Adrenal gland (tissue), 5 donors: ENCODE measurements around the gene SRPRB.

Source experiments
- POLR2A ChIP-seq, 2 donors: fragments of 450-650 bp; IDR thresholded peaks; one replicate each; pipeline ENCODE4 v1.6.1; 2017; ENCODE audit warnings: antibody characterized with exemption in 2 of 2, mild to moderate bottlenecking in 2 of 2, moderate library complexity in 1 of 2
- TF ChIP-seq, protein P1 (sequence below), 6 experiments: fragments of 450-650 bp in 4 of 6; fragments of 200-600 bp in 2 of 6; sonication (generic) in 1 of 6; IDR thresholded peaks; 1 replicate in 5 of 6; 2 replicates in 1 of 6; pipeline versions ENCODE4 v1.5.1 to v1.8.0; 2016 to 2021; ENCODE audit warnings: antibody characterized with exemption in 6 of 6, mild to moderate bottlenecking in 2 of 6, moderate library complexity in 1 of 6
- donor health status: DM: no; HTN: no; CAD: no.

DNA sequence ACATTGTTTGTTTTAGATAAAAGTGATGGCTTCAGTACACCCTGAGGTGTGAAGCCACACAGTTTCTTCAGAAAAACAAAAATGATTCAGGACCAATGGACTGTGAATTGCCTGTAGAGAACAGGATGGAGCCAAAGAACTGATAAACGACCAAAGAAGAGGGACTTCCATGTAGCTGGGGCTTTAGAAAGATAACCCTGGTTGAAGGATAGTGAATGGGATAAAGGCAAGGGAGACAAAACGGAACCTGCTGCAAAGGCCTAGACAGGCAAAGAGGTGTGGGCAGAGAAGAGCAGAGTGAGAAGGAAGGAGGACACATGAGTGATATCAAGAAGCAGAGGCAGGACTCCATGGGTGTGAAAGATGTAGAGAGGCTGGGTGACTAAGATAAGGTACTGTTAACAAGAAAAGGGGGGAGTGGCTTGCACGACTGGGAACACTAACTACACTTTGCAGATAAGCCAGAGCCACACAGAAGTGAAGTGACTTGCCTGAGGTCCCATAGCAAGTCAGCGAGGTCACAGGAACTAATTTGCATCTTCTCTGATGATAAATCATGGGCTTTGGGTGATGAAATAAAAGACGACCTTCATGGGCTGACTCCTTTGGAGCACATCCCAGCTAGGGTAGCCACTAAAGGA lies 45.8 kb downstream of the SRPRB start:
- TF ChIP-seq, protein P1, sequence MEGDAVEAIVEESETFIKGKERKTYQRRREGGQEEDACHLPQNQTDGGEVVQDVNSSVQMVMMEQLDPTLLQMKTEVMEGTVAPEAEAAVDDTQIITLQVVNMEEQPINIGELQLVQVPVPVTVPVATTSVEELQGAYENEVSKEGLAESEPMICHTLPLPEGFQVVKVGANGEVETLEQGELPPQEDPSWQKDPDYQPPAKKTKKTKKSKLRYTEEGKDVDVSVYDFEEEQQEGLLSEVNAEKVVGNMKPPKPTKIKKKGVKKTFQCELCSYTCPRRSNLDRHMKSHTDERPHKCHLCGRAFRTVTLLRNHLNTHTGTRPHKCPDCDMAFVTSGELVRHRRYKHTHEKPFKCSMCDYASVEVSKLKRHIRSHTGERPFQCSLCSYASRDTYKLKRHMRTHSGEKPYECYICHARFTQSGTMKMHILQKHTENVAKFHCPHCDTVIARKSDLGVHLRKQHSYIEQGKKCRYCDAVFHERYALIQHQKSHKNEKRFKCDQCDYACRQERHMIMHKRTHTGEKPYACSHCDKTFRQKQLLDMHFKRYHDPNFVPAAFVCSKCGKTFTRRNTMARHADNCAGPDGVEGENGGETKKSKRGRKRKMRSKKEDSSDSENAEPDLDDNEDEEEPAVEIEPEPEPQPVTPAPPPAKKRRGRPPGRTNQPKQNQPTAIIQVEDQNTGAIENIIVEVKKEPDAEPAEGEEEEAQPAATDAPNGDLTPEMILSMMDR (IDR thresholded peaks at IDR 0.05): no peak
- TF ChIP-seq POLR2A (IDR thresholded peaks at IDR 0.05): no peak
